Endothelial cell (in vitro differentiated cells): ENCODE data around the gene CDK3. TPM values are rescaled to one million over a fixed set of nuclear protein-coding genes. Genes with fewer than 3 reads are reported as not detected.

Experiments used
- DNase-seq: peaks from one replicate; pipeline ENCODE4 v3.0.0; 2021; ENCODE audit warnings: low spot score
- H3K27ac Mint-ChIP-seq: one replicate; pipeline ENCODE4 v1.8.0; 2021; ENCODE audit warnings: mixed read lengths, inconsistent platforms; ENCODE audit not compliant: unreplicated experiment
- H3K27me3 Mint-ChIP-seq: one replicate; pipeline ENCODE4 v1.8.0; 2021; ENCODE audit warnings: mild to moderate bottlenecking, moderate library complexity, mixed read lengths, inconsistent platforms; ENCODE audit not compliant: unreplicated experiment
- H3K36me3 Mint-ChIP-seq: one replicate; pipeline ENCODE4 v1.8.0; 2021; ENCODE audit warnings: mild to moderate bottlenecking, low read depth, mixed read lengths, inconsistent platforms; ENCODE audit not compliant: unreplicated experiment
- H3K4me1 Mint-ChIP-seq: one replicate; pipeline ENCODE4 v1.8.0; 2021; ENCODE audit warnings: mild to moderate bottlenecking, mixed read lengths, inconsistent platforms; ENCODE audit not compliant: unreplicated experiment
- H3K4me3 Mint-ChIP-seq: one replicate; pipeline ENCODE4 v1.8.0; 2021; ENCODE audit warnings: mild to moderate bottlenecking, mixed read lengths, inconsistent platforms; ENCODE audit not compliant: unreplicated experiment
- H3K9me3 Mint-ChIP-seq: one replicate; pipeline ENCODE4 v1.8.0; 2021; ENCODE audit warnings: mixed read lengths, inconsistent platforms; ENCODE audit not compliant: unreplicated experiment
- total RNA-seq: library from RNA; stranded (reverse); fragmentation: NEBNext Ultra II Directional; extraction: Animal tissue kit (Norgen Biotek cat#: 25700); gene quantifications from one replicate; pipeline ENCODE4 v1.2.1, GENCODE V29; 2021; ENCODE audit not compliant: unreplicated experiment
- TF ChIP-seq, protein P1 (sequence below): fragments of 200-600 bp; sonication (generic); IDR thresholded peaks from one replicate; pipeline ENCODE4 v1.5.0; 2021; ENCODE audit warnings: antibody characterized with exemption; ENCODE audit not compliant: unreplicated experiment

CDK3 gene
- total RNA-seq, 1 donor from 2014 or later = 8.4 TPM

GRCh38 chr17:75981019-75981615, 19.5 kb upstream of the CDK3 start:
- H3K27me3 Mint-ChIP-seq = peaks cover 1% of the 10 kb centered on the region
- TF ChIP-seq, protein P1, sequence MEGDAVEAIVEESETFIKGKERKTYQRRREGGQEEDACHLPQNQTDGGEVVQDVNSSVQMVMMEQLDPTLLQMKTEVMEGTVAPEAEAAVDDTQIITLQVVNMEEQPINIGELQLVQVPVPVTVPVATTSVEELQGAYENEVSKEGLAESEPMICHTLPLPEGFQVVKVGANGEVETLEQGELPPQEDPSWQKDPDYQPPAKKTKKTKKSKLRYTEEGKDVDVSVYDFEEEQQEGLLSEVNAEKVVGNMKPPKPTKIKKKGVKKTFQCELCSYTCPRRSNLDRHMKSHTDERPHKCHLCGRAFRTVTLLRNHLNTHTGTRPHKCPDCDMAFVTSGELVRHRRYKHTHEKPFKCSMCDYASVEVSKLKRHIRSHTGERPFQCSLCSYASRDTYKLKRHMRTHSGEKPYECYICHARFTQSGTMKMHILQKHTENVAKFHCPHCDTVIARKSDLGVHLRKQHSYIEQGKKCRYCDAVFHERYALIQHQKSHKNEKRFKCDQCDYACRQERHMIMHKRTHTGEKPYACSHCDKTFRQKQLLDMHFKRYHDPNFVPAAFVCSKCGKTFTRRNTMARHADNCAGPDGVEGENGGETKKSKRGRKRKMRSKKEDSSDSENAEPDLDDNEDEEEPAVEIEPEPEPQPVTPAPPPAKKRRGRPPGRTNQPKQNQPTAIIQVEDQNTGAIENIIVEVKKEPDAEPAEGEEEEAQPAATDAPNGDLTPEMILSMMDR = no peak
- peak overlapping the region; percentile 67 for H3K4me3 Mint-ChIP-seq
- H3K4me1 Mint-ChIP-seq = peaks cover 24% of the 10 kb centered on the region
- H3K27ac Mint-ChIP-seq = peak overlapping the region; percentile 72
- DNase-seq = no peak
- H3K9me3 Mint-ChIP-seq = no peaks in the 10 kb centered on the region
- no peaks in the 10 kb centered on the region for H3K36me3 Mint-ChIP-seq

- Mint-ChIP-seq H3K27ac (no peak overlapping the region), H3K4me1 (peaks cover 11% of the 10 kb centered on the region), H3K4me3 (no peak overlapping the region), H3K9me3 (no peaks in the 10 kb centered on the region), H3K27me3 (peaks cover 1% of the 10 kb centered on the region), H3K36me3 (no peaks in the 10 kb centered on the region)
- TF ChIP-seq, protein P1 = no peak
- no peak for DNase-seq
These were observed 17.0 kb upstream of the CDK3 start for GRCh38 chr17:75983501-75984181.

DNA sequence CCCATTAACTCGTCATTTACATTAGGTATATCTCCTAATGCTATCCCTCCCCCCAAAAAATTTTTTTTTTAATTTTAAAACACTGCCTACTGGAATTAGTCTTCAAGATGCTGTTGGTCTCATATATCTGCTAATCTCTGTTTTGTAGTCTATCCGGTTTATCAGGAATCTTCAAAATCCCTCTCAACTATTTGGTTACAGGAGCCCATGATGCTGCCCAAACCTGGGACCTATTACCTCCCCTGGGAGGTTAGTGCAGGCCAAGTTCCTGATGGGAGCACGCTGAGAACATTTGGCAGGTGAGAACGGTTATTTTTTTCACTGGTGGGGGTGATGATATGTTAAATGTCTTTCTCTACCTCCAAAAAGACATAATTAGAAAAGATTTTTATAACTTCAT, 14.7 kb upstream of the CDK3 start:
- TF ChIP-seq, protein P1 = no peak
- DNase-seq = no peak
- H3K4me3 Mint-ChIP-seq = no peak overlapping the region
- no peaks in the 10 kb centered on the region for H3K9me3 Mint-ChIP-seq
- H3K4me1 Mint-ChIP-seq = peaks cover 2% of the 10 kb centered on the region
- peaks cover 1% of the 10 kb centered on the region for H3K27me3 Mint-ChIP-seq
- H3K36me3 Mint-ChIP-seq = no peaks in the 10 kb centered on the region
- no peak overlapping the region for H3K27ac Mint-ChIP-seq

- no peaks in the 10 kb centered on the region for H3K27me3 Mint-ChIP-seq
- peaks cover 2% of the 10 kb centered on the region for H3K4me1 Mint-ChIP-seq
- H3K9me3 Mint-ChIP-seq = no peaks in the 10 kb centered on the region
- H3K4me3 Mint-ChIP-seq = peak overlapping the region; percentile 15
- H3K36me3 Mint-ChIP-seq = no peaks in the 10 kb centered on the region
- no peak overlapping the region for H3K27ac Mint-ChIP-seq
- no peak for DNase-seq
- TF ChIP-seq, protein P1 = no peak
These were observed 13.6 kb upstream of the CDK3 start for GRCh38 chr17:75987041-75987440.

DNA sequence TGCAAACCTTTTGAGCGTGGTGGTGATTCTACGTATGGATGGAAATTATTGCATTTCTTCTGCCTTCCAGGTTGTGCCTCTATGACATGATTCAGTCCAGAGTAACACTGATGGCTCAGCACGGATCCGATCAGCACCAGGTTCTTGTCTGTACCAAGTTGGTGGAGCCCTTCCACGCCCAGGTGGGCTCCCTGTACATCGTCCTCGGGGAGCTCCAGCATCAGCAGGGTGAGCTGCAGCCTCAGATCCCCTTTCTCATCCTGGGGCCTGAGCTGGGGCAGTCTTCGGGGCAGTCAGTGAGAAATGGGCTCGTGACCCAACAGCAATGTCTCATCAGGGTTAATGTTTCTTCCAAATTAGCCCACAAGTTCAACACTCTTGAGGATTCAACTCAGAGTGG, 9.3 kb upstream of the CDK3 start:
- no peak for DNase-seq
- Mint-ChIP-seq H3K36me3 (no peaks in the 10 kb centered on the region), H3K4me1 (no peaks in the 10 kb centered on the region), H3K27me3 (no peaks in the 10 kb centered on the region), H3K27ac (no peak overlapping the region), H3K4me3 (no peak overlapping the region), H3K9me3 (no peaks in the 10 kb centered on the region)
- TF ChIP-seq, protein P1 = no peak
